NCI-H2227 (cell line): ENCODE data around the gene GRIN1.
A peak's percentile ranks its signal among the peaks of the same experiment; 100 is the strongest.

Source experiments
- DNase-seq: peaks from one replicate; lab custom pipeline; 2025; ENCODE audit not compliant: unreplicated experiment; lab: John Stamatoyannopoulos, UW

The GRIN1 gene

DNA sequence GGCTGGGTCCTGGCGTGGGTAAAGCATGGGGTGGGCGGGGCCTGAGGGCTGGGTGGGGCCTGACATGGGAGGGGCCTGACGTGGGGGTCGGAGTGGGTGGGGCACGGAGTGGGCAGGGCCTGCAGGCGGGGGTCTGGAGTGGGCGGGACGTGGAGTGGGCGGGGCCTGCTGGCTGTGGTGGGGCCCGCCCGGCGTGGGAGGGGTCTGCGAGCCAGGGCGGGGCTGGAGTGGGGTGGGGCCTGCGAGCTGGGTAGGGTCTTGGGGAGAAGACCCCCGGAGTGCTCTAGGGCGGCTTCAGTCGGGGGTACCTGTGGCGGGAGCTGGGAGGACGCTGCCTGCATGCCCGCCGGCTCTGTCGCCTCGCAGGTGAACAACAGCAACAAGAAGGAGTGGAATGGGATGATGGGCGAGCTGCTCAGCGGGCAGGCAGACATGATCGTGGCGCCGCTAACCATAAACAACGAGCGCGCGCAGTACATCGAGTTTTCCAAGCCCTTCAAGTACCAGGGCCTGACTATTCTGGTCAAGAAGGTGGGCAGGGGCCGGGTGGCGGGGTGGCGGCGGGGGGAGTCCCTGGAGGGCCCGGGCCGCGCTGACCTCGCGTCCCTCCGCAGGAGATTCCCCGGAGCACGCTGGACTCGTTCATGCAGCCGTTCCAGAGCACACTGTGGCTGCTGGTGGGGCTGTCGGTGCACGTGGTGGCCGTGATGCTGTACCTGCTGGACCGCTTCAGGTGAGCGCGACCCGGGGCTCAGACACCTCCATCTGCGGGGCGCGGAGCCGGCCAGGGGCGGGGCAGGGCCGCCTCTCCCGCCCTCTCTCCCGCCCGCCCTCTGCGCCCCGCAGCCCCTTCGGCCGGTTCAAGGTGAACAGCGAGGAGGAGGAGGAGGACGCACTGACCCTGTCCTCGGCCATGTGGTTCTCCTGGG, 22.9 kb downstream of the GRIN1 start:
- DNase-seq, result no peak

DNA sequence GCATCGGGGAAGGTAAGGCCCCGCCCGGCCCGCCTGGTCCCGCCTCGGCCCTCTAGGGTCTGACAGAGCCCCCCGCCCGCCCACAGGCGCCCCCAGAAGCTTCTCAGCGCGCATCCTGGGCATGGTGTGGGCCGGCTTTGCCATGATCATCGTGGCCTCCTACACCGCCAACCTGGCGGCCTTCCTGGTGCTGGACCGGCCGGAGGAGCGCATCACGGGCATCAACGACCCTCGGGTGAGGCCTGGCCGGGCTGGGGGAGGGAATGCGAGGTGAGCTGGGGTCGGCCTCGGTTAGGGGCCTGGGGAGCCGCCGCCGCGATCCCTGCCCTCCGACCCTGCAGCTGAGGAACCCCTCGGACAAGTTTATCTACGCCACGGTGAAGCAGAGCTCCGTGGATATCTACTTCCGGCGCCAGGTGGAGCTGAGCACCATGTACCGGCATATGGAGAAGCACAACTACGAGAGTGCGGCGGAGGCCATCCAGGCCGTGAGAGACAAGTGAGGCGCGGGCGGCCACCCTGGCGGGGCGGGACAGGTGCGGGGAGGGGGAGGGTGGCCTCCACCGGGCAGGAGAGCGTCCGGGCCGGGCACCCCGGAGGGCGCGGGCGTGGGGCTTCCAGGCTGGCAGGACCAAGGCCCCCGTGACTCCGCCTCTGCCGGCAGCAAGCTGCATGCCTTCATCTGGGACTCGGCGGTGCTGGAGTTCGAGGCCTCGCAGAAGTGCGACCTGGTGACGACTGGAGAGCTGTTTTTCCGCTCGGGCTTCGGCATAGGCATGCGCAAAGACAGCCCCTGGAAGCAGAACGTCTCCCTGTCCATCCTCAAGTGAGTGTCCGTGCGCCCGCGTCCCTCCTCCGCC, 23.8 kb downstream of the GRIN1 start:
- no peak for DNase-seq

DNA sequence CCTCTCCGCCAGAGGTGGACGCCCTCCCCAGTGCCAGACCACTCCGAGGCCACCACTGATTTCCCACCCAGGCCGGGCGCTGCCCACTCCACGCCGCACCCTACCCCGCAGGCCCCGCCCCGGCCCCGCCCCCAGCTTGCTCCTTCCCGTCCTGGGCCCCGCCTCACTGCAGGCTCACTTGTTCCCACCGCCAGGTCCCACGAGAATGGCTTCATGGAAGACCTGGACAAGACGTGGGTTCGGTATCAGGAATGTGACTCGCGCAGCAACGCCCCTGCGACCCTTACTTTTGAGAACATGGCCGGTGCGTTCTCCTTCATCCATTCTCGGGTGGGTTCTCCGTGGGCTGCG, 24.4 kb downstream of the GRIN1 start:
- DNase-seq, result no peak

DNA sequence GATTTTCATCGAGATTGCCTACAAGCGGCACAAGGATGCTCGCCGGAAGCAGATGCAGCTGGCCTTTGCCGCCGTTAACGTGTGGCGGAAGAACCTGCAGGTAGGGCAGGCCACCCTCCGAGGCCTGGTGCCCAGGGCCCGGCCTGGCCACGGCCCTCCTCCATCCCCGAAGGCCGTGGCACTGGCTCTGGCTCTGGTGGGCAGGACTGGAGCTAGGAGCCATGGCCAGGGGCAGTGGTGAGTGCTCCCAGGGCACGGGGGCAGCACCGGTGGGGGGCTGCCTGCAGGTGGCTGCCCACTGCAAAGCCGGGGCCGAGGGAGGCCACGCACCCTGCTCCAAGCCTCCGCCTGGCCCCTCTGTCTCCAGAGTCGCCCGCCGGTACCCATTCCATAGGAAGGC, 24.9 kb downstream of the GRIN1 start:
- DNase-seq, result no peak

DNA sequence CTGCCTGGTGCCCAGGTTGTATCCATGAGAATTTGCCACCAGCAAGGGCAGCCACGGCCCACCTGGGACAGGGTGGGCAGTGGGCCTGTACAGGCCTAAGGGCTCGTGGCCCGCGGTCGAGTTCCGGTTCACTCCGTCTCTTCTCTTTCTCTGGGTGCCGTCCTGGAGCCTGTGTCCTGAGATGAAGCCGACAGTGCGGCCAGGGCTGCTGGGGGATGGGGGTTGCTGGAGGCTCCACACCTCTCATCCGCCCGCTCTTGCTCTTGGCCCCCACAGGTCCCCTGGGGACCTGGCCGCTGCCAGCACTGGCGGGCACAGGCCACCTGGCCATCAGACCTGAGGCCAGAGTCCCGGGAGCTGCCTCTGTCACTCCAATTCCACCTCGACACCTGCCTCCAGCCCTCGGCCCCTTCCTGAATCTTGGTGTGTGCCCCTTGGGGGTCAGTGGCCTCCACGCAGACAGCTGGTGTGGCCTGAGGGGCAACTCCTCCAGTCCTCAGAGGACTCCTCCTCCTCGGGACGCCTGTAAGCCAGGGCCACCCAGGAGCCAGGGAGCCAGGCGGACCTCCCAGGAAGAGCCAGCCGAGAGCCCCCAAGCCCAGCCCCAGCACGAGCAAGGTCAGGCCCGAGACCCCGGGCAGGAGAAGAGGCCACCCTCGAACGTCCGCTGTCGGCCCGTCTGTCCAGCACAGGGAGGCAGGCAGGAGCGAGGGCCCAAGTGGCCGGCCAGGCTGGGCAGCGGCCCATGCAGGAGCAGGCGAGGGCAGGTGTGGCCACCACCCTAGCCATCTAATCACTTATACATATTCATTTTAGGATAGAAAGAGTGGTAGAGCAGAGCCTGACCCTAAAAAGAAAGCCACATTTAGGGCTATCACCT, 25.7 kb downstream of the GRIN1 start:
- DNase-seq, result no peak

DNA sequence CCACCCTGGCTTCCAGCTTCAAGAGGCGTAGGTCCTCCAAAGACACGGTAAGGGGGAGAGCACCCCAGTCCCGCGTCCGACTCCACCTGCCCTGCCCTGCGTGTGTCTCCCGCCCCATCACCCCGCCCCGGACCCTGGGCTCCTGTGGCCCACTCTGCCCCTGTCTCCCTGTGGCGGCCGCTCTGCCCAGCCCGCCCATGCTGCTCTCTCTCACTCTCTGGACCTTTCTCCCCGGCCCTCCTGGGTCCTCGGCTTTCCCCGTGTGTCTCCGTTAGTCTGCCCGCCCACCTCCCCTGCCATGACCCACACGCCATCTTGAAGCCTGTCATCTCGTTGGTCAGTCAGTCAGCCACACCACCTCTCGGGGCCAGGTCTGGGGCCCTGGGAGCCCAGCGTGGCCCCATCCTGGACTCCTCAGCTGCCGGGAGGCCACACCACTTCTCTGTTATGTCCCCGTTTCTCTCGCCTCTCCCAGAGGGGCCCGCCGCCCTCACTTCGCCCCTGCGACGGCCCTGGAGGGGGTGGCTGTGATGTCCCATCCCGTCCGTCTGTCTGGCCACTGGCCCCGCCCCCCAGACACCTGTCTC, 26.4 kb downstream of the GRIN1 start:
- DNase-seq, result no peak

DNA sequence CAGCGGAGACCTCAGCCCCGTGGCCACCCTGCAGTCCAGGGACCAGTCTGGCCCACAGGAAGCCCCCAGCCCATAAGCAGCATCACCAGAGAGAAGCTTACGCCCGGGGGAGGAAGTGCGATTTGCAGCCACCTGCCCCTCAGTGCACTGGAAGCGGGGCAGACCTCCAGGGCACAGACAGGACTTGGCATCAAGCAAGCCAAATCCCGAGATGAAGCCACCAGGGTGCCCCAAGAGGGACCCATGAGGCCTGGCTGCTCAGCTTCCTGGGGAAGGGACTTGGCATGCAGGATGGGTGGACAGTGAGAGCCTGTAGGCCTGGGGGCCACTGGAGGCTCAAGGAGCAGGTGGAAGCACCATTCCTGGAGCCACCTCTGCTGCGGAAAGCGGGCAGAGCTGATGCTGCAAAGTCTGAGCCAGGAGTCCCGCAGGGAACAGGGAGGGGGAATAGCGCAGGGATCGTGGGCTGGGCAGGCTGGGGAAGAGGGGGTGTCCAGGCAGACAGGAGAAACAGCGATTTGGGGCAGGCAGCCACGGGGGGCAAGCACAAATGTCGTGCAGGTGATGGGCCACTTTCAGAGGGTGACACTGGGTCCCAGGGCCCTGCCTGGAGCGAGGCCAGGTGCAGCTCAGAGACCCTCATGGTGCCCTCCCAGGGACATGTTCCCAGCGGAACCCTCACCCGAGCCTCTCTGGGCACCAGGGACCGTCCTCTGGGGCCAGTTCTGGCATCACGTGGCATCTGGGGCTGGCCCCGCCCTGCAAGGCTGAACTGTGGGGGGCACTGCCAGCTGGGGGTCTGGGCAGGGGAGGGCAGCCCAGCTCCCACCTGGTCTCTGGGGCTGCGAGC, 27.7 kb downstream of the GRIN1 start:
- DNase-seq, result no peak

DNA sequence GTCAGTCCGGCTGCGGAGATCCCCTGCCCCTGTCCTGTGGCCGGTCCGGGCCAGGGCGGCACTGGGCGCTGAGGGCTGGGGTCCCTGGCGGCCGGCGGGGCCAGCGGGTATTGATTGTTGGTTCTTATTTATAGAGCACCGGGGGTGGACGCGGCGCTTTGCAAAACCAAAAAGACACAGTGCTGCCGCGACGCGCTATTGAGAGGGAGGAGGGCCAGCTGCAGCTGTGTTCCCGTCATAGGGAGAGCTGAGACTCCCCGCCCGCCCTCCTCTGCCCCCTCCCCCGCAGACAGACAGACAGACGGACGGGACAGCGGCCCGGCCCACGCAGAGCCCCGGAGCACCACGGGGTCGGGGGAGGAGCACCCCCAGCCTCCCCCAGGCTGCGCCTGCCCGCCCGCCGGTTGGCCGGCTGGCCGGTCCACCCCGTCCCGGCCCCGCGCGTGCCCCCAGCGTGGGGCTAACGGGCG, 28.4 kb downstream of the GRIN1 start:
- peak; percentile 30 for DNase-seq

DNA sequence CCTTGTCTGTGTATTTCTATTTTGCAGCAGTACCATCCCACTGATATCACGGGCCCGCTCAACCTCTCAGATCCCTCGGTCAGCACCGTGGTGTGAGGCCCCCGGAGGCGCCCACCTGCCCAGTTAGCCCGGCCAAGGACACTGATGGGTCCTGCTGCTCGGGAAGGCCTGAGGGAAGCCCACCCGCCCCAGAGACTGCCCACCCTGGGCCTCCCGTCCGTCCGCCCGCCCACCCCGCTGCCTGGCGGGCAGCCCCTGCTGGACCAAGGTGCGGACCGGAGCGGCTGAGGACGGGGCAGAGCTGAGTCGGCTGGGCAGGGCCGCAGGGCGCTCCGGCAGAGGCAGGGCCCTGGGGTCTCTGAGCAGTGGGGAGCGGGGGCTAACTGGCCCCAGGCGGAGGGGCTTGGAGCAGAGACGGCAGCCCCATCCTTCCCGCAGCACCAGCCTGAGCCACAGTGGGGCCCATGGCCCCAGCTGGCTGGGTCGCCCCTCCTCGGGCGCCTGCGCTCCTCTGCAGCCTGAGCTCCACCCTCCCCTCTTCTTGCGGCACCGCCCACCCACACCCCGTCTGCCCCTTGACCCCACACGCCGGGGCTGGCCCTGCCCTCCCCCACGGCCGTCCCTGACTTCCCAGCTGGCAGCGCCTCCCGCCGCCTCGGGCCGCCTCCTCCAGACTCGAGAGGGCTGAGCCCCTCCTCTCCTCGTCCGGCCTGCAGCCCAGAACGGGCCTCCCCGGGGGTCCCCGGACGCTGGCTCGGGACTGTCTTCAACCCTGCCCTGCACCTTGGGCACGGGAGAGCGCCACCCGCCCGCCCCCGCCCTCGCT, 29.0 kb downstream of the GRIN1 start:
- peak; percentile 67 for DNase-seq

DNA sequence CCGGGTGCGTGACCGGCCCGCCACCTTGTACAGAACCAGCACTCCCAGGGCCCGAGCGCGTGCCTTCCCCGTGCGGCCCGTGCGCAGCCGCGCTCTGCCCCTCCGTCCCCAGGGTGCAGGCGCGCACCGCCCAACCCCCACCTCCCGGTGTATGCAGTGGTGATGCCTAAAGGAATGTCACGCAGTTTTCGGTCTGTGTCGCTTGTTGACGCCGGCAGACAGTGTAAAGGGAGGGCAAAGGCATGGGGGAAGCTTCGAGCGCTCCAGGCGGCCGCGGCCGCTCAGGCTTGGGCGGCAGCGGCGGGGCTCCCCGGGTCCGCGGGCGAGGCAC, 29.6 kb downstream of the GRIN1 start:
- peak; percentile 50 for DNase-seq

DNA sequence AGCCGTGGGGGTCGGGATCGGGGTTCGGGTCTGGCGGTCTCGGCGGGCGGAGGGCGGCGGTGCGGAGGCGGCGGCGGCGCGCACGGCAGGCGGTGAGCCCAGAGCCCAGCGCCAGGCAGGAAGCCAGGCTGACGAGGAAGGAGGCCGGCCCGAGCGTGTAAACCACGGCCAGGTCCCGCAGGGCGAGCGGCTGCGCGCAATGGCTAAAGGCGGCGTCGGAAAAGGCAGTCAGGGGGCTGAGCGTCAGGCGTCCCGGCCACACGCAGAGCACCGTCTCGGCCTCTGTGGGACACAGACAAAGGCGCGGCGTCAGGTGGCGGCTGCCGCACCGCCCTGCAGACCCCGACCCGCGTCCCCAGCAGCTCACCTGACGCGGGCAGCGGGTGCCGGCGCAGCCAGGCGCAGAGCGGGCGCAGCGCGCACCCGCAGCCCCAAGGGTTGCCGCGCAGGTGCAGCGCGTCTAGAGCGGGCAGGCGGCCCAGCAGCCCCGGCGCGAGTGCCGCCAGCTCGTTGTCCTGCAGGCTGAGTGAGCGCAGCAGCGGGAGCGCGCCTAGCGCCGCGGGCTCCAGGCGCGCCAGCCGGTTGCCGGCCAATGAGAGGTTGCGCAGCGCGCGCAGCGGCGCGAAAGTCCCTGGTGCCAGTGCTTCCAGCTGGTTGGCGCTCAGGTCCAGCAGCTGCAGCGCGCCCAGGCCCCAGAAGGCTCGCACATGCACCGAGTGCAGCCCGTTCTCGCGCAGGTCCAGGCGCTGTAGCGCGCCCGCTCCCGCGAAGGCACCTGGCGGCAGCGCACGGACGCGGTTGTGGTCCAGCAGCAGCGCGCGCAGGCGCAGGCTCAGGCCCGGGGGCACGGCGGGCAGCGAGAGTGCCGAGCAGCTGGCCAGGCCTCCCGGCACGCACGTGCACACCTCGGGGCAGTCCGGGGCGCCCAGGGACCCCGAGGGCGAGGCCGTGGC, 30.2 kb downstream of the GRIN1 start:
- DNase-seq, result peak; percentile 89

DNA sequence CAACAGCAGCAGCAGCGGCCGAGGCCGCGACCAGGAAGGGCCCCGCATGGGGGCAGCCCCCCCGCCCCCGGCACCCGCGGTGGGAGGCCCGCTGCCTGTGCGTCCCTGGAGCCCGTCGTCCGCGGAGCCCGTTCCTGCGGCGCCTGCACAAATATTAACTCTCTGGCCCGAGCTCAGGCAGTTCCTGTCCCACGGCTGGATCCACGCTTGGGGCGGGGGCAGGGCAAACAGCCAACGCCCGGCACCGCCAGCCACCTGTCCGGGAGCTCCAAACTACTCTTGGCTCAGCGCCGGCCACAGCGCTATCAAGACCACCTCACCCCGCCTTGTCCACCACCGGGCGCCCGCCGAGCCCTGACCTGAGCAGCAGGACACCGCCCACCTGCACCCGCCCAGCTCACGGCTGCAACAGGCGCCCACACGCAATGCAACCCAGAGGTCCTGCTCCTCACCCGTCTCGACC, 31.0 kb downstream of the GRIN1 start, which contains the start of gene LRRC26:
TSS of gene LRRC26 (minus strand) at position 156 of the 463 bp plus-strand sequence. CDS start at position 48, 108 bp downstream.
- no peak for DNase-seq

DNA sequence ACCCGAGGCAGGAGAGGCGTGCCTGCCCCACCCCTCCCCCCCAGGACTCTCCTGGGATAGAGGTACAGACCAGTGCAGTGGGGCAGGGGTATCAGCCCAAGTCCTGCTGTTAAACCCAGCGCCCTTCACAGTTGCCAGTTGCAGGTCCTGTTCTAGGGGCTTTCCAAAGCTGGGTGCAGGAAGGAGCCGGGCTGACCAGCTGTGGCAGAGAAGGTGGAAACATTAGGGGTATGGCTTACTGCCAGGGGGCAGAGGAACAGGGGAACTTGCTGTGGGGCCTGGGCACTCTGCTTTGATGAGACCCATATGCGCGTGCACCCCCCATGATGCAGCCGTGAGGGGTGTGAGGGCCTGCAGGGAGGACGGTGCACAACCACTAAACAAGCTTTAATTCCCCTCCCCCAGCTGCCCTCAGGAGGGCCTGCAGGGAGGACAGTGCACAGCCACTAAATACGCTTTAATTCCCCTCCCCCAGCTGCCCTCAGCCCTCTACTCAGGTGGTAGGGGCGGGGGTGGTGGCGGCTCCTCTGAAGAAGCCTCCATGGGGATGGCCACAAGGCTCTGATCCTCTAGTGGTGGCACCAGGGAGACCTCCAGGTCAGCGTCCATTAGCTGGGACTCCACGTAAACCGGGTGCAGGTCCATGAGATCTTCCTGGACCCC, 31.7 kb downstream of the GRIN1 start:
- DNase-seq, result no peak

DNA sequence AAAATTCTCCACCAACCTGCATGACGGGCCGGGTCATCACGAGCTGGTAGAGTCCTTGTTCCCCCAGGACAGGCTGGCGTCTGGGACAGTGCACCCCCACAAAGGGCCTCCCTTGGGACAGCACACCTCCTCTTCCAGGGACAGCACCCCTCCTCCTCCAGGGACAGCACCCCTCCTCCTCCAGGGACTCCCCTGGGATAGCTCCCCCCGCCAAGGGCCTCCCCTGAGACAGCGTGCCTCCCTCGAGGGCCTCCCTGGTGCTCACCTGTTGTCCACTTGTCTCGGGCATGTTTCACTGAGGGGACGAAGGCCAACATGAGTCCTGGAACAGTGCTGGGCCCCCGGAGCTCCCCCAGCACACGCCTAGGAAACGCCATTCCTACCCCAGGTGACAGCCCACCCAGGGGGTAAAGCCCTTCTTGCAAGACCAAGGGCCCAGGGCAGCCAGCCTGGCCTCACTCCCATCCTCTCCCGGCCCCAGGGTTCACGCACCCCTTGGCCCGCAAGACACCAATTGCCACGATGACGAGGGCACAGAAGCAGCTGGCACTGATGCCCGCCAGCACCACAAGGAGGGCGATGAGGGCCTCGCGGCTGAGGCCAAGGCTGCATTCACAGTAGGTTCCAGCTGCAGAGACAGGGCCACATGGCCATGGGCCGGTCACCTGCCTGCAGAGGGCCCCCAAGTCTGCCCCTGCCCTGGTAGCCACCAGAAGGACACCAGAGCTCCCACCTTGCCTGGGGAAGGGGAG, 32.4 kb downstream of the GRIN1 start:
- no peak for DNase-seq

DNA sequence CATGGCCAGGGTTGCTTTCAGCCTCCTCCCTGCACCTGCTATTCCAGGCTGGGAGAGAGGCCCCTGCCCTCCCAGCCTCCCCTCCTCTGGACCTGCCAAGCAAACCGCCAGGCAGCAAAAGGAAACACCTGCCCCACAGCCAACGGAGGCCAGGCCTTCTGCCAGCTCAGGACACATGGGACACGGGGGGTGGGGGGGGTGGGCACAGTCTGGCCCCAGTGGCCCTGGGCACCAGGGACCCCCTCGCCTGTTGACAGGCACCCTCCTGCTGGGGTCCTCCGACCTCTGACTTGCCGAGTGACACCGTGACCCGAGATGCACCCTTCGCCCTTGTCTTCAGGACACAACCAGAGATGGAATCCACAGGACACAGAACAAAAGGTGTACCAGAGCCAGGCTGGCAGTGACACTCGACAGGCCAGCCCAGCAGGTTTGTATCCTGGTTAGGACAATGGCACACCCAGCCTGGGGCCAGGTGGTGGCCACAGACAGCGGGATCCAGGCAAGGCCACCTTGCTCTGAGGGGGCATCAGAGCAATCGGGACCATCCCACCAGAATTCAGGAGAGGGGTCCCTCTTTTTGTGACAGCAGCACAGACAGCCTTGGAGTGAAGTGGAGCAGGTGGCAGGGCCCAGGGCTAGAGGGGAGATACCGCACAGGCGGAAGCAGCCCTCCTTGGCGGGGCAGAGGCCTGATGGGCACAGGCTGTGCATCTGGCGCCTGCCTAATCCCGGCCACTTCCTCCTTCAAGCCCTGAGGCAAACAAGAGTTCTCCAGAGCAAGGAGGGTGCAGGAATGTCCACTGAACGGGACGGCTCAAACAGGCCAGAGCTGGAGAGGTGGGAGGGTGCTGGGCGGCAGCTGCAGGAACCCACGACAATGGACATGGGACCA, 34.2 kb downstream of the GRIN1 start:
- no peak for DNase-seq
